Measurements from ENCODE around the gene NET1. TPM values are rescaled to one million over a fixed set of nuclear protein-coding genes. Genes with fewer than 3 reads are reported as not detected.
"Not testable (repeated sequence)": the region's sequence is repeated elsewhere in the genome, so short reads cannot be mapped to it uniquely, and the experiment has no call there.

The NET1 gene
- total RNA-seq, 1 donor from 2014 or later: 47.5 TPM

DNA sequence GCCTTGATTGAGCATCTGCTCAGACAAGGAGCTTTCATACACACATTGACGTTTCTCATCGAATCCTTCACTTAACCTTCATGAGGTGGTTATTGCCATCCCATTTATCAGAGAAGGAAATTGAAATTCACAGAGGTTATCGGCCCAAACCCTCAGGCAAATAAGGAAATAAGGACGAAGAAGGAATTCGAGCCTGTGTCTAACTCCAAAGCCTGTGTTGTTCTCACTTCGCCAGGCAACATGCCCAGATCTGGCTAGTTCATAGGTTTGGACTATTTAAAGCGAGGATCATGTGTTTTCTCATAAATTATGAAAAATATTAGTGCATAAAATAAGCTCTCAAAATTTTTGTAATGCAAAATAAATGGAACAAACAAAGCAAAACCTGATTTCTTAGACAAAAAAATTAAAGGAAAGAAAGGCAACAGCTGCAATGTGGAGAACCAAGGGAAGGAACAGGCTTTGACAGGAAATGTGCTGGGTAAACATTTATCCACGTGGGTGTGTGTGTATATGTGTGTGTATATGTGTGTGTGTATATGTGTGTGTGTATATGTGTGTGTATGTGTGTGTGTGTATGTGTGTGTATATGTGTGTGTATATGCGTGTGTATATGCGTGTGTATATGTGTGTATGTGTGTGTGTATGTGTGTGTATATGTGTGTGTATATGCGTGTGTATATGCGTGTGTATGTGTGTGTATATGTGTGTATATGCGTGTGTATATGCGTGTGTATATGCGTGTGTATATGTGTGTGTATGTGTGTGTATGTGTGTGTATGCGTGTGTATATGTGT, 42.8 kb upstream of the NET1 start:
- H3K36me3 Mint-ChIP-seq (ENCODE audit: low read depth): no peaks in the 10 kb centered on the region
- no peaks in the 10 kb centered on the region for H3K4me1 Mint-ChIP-seq (ENCODE audit: low read depth)
- no peak overlapping the region for H3K27ac Mint-ChIP-seq (ENCODE audit: unreplicated experiment)
- no peak overlapping the region for H3K4me3 Mint-ChIP-seq (ENCODE audit: unreplicated experiment)
- DNase-seq (ENCODE audit: low spot score): no peak
- TF ChIP-seq CTCF (IDR thresholded peaks at IDR 0.05): no peak
- H3K27me3 Mint-ChIP-seq (ENCODE audit: low read depth): peaks cover 44% of the 10 kb centered on the region
- H3K9me3 Mint-ChIP-seq (ENCODE audit: low read depth): peaks cover 3% of the 10 kb centered on the region

DNA sequence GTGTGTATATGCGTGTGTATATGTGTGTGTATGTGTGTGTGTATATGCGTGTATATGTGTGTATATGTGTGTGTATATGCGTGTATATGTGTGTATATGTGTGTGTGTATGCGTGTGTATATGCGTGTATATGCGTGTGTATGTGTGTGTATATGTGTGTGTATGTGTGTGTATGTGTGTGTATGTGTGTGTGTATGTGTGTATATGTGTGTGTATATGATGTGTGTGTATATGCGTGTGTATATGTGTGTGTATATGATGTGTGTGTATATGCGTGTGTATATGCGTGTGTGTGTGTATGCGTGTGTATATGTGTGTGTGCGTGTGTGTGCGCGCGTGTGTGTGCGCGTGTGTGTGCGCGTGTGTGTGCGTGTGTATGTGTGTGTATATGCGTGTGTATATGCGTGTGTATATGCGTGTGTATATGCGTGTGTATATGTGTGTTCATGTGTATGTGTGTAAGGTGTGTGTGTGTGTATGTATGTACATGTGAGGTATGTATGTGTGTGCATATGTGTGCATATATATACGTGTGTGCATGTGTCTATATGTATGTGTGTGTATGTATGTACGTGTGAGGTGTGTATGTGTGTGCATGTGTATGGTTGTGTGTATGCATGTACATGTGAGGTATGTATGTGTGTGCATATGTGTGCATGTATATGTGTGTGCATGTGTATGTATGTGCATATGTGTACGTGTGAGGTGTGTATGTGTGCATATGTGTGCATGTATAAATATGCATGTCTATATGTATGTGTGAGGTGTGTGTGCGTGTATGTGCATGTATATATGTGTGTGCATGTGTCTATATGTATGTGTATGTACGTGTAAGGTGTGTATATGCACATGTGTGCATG, 41.6 kb upstream of the NET1 start:
- no peak overlapping the region for H3K4me3 Mint-ChIP-seq (ENCODE audit: unreplicated experiment)
- no peaks in the 10 kb centered on the region for H3K4me1 Mint-ChIP-seq (ENCODE audit: low read depth)
- no peak for DNase-seq (ENCODE audit: low spot score)
- peaks cover 3% of the 10 kb centered on the region for H3K9me3 Mint-ChIP-seq (ENCODE audit: low read depth)
- peaks cover 45% of the 10 kb centered on the region for H3K27me3 Mint-ChIP-seq (ENCODE audit: low read depth)
- TF ChIP-seq CTCF (IDR thresholded peaks at IDR 0.05): no peak
- H3K36me3 Mint-ChIP-seq (ENCODE audit: low read depth): no peaks in the 10 kb centered on the region
- H3K27ac Mint-ChIP-seq (ENCODE audit: unreplicated experiment): no peak overlapping the region

GRCh38 chr10:5373307-5373706, 39.0 kb upstream of the NET1 start:
- no peak for TF ChIP-seq CTCF (IDR thresholded peaks at IDR 0.05)
- no peaks in the 10 kb centered on the region for H3K36me3 Mint-ChIP-seq (ENCODE audit: low read depth)
- H3K9me3 Mint-ChIP-seq (ENCODE audit: low read depth): peaks cover 3% of the 10 kb centered on the region
- no peak for DNase-seq (ENCODE audit: low spot score)
- no peaks in the 10 kb centered on the region for H3K4me1 Mint-ChIP-seq (ENCODE audit: low read depth)
- no peak overlapping the region for H3K4me3 Mint-ChIP-seq (ENCODE audit: unreplicated experiment)
- H3K27ac Mint-ChIP-seq (ENCODE audit: unreplicated experiment): no peak overlapping the region
- peaks cover 29% of the 10 kb centered on the region for H3K27me3 Mint-ChIP-seq (ENCODE audit: low read depth)

DNA sequence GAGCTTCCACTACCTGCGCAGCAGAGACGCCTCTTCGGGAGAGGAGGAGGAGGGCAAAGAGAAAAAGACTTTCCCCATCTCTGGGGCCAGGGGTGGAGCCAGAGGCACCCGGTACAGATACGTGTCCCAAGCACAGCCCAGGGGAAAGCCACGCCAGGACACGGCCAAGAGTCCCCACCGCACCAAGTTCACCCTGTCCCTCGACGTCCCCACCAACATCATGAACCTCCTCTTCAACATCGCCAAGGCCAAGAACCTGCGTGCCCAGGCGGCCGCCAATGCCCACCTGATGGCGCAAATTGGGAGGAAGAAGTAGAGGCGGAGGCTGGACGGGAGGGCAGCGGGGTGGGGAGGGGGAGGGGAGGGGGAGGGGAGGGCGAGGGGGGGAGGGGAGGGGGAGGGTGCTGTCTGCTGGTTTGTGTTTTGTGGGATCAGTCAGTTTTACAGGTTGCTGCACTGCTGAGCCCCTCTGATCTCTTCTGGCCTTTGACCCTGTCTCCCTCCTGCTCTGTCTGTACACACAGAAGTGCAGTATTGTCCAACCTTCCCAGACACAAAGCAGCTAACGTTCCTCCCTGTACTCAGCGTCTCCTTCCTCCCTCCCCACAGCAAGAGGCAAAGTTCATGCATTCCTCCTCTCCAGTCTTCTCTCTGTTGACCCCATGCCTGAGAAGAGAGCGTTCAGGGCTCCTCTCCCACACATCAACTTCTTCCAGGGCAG, 38.3 kb upstream of the NET1 start:
- no peak overlapping the region for H3K27ac Mint-ChIP-seq (ENCODE audit: unreplicated experiment)
- peaks cover 21% of the 10 kb centered on the region for H3K27me3 Mint-ChIP-seq (ENCODE audit: low read depth)
- H3K4me1 Mint-ChIP-seq (ENCODE audit: low read depth): no peaks in the 10 kb centered on the region
- no peaks in the 10 kb centered on the region for H3K36me3 Mint-ChIP-seq (ENCODE audit: low read depth)
- peaks cover 3% of the 10 kb centered on the region for H3K9me3 Mint-ChIP-seq (ENCODE audit: low read depth)
- no peak overlapping the region for H3K4me3 Mint-ChIP-seq (ENCODE audit: unreplicated experiment)
- DNase-seq (ENCODE audit: low spot score): no peak
- TF ChIP-seq CTCF (IDR thresholded peaks at IDR 0.05): no peak

DNA sequence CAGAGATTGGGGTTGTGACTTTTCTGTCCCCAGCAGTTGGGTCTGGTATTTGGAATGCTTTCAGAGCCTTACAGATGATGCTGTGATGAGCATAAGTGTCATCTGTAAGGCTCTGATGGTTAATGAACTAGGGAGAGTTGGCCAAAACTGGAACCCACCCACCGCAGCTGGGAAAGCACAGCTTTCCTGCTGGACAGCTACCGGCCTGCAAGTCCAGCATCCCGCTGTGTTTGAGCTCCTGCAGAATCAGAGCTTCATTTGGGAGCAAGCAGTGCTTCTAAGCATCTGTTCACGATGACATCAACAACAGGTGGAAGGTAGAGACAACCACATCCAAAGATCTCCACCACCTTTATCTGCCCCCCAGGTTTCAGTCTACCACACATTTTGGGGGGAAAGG, 35.9 kb upstream of the NET1 start:
- Mint-ChIP-seq H3K27me3 (ENCODE audit: low read depth) (peaks cover 25% of the 10 kb centered on the region), H3K9me3 (ENCODE audit: low read depth) (no peaks in the 10 kb centered on the region), H3K4me3 (ENCODE audit: unreplicated experiment) (no peak overlapping the region), H3K36me3 (ENCODE audit: low read depth) (no peaks in the 10 kb centered on the region), H3K4me1 (ENCODE audit: low read depth) (no peaks in the 10 kb centered on the region), H3K27ac (ENCODE audit: unreplicated experiment) (no peak overlapping the region)
- DNase-seq (ENCODE audit: low spot score): no peak
- no peak for TF ChIP-seq CTCF (IDR thresholded peaks at IDR 0.05)

DNA sequence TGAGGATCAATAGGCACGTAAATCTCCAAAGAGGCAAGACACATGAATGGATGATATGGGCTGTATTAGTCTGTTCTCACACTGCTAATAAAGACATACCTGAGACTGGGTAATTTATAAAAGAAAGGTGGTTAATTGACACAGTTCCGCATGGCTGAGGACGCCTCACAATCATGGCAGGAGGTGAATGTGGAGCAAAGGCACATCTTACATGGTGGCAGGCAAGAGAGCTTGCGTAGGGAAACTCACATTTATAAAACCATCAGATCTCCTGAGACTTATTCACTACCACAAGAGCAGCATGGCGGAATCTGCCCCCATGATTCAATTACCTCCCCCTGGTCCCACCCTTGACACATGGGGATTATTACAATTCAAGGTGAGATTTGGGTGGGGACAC, 33.2 kb upstream of the NET1 start:
- H3K36me3 Mint-ChIP-seq (ENCODE audit: low read depth); H3K9me3 Mint-ChIP-seq (ENCODE audit: low read depth); H3K4me3 Mint-ChIP-seq (ENCODE audit: unreplicated experiment); DNase-seq (ENCODE audit: low spot score); H3K4me1 Mint-ChIP-seq (ENCODE audit: low read depth); H3K27ac Mint-ChIP-seq (ENCODE audit: unreplicated experiment): not testable (repeated sequence)
- peaks cover 25% of the 10 kb centered on the region for H3K27me3 Mint-ChIP-seq (ENCODE audit: low read depth)

DNA sequence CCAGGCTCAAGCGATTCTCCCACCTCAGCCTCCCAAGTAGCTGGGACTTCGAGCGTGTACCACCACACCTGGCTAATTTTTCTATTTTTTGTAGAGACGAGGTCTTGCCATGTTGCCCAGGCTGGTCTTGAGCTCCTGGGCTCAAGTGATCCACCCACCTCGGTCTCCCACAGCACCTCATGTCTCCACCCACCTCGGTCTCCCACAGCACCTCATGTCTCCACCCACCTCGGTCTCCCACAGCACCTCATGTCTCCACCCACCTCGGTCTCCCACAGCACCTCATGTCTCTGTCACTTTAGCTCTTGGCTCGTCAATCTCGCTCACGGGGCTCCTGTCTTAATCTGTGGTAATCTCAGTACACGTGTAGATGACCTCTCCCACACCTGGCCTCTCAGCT, 32.0 kb upstream of the NET1 start:
- DNase-seq (ENCODE audit: low spot score); H3K4me1 Mint-ChIP-seq (ENCODE audit: low read depth); H3K9me3 Mint-ChIP-seq (ENCODE audit: low read depth); H3K4me3 Mint-ChIP-seq (ENCODE audit: unreplicated experiment); H3K36me3 Mint-ChIP-seq (ENCODE audit: low read depth); H3K27ac Mint-ChIP-seq (ENCODE audit: unreplicated experiment): not testable (repeated sequence)
- H3K27me3 Mint-ChIP-seq (ENCODE audit: low read depth): peaks cover 15% of the 10 kb centered on the region
